Panc1 (cell line): ENCODE results near the gene MASP2. TPM values are rescaled to one million over a fixed set of nuclear protein-coding genes. Genes with fewer than 3 reads are reported as not detected.

ENCODE experiments used
- ATAC-seq: fragments of 200-7000 bp; cut with Tn5 transposase; 2 replicates; pipeline ENCODE4 v1.9.1; 2020; ENCODE audit warnings: mild to moderate bottlenecking, moderate library complexity
- BruUV-seq: library from RNA; stranded (reverse); fragments of 400-500 nt; replicated peaks from 2 replicates; lab custom pipeline; 2021; lab: Mats Ljungman, UMichigan
- CTCF ChIA-PET: fragments of 300-600 bp; sonication (Branson Sonifier 250); formaldehyde crosslinking; loops from one replicate; lab custom pipeline; 2022; ENCODE audit warnings: antibody characterized with exemption; lab: Charles Lee
- POLR2A ChIA-PET: fragments of 300-600 bp; sonication (Branson Sonifier 250); formaldehyde crosslinking; loops from one replicate; lab custom pipeline; 2022; ENCODE audit warnings: antibody characterized with exemption; lab: Charles Lee
- DNase-seq: peaks from one replicate; pipeline ENCODE4 v3.0.0-alpha.2; 2010; ENCODE audit warnings: low read depth, low spot score
- H3K27ac ChIP-seq: 2 replicates; pipeline ENCODE4 v1.5.1; 2011; ENCODE audit warnings: mild to moderate bottlenecking, low read length, inconsistent platforms
- H3K27me3 ChIP-seq: fragments of 200-500 bp; sonication (Bioruptor generic); 2 replicates; pipeline ENCODE4 v1.6.0; 2014; ENCODE audit warnings: low read length, inconsistent platforms; ENCODE audit not compliant: control insufficient read depth, insufficient read depth
- H3K36me3 ChIP-seq: fragments of 200-500 bp; sonication (Bioruptor generic); 2 replicates; pipeline ENCODE4 v1.5.1; 2014; ENCODE audit warnings: inconsistent platforms, mild to moderate bottlenecking, low read length, moderate library complexity; ENCODE audit not compliant: control insufficient read depth, insufficient read depth
- H3K4me1 ChIP-seq: 2 replicates; pipeline ENCODE4 v1.5.1; 2011; ENCODE audit warnings: inconsistent platforms, mild to moderate bottlenecking, low read length, moderate library complexity; ENCODE audit not compliant: control insufficient read depth, insufficient read depth
- H3K4me3 ChIP-seq, 2 experiments: 2 replicates each; pipeline ENCODE4 v1.5.1; 2011 to 2012; ENCODE audit warnings: low read depth in 2 of 2, low read length in 2 of 2, mild to moderate bottlenecking in 2 of 2, inconsistent platforms in 1 of 2, moderate library complexity in 1 of 2
- H3K9me3 ChIP-seq: fragments of 200-500 bp; sonication (Bioruptor generic); 2 replicates; pipeline ENCODE4 v1.5.1; 2014; ENCODE audit warnings: low read depth, mild to moderate bottlenecking, inconsistent platforms, low read length, moderate library complexity; ENCODE audit not compliant: control insufficient read depth, insufficient read depth
- CTCF ChIP-seq: fragments of 450-650 bp; IDR thresholded peaks from 2 replicates; pipeline ENCODE4 v1.5.1; 2017; ENCODE audit warnings: mild to moderate bottlenecking
- POLR2AphosphoS5 ChIP-seq: IDR thresholded peaks from 2 replicates; pipeline ENCODE4 v1.6.1; 2012; ENCODE audit warnings: mild to moderate bottlenecking, low read depth, low read length, moderate library complexity
- REST ChIP-seq, 2 experiments: IDR thresholded peaks; 2 replicates each; pipeline ENCODE4 v1.6.1; 2011 to 2012; ENCODE audit warnings: low read depth in 2 of 2, control low read depth in 1 of 2, low read length in 1 of 2, mild to moderate bottlenecking in 1 of 2, moderate library complexity in 1 of 2; ENCODE audit not compliant: insufficient read depth in 1 of 2
- SIN3A ChIP-seq: IDR thresholded peaks from 2 replicates; pipeline ENCODE4 v1.6.1; 2012; ENCODE audit warnings: low read depth, mild to moderate bottlenecking, low read length, moderate library complexity, borderline replicate concordance; ENCODE audit not compliant: insufficient read depth
- TCF7L2 ChIP-seq: IDR thresholded peaks from 2 replicates; pipeline ENCODE4 v1.6.1; 2011; ENCODE audit warnings: mild to moderate bottlenecking, low read depth, low read length, inconsistent platforms
- in situ Hi-C: cut with HindIII; loops from 2 replicates; pipeline ENCODE4 v1.10.0; 2016; ENCODE audit warnings: low sequenced_read_pairs, low pct_unique_long_range_greater_than_20kb
- intact Hi-C: fragments of 100-400 bp; cut with micrococcal nuclease; formaldehyde crosslinking; loops from one replicate; pipeline ENCODE4 v1.10.0; 2022; ENCODE audit not compliant: unreplicated experiment
- total RNA-seq: library from RNA; stranded (reverse); gene quantifications from one replicate; pipeline ENCODE4 v1.2.1, GENCODE V29; 2021; ENCODE audit not compliant: unreplicated experiment

Gene MASP2
- total RNA-seq, 1 experiment from 2014 or later = 0.41 TPM

- Histone ChIP-seq H3K27ac (no peak overlapping the region), H3K4me1 (peaks cover 21% of the 10 kb centered on the region), H3K9me3 (no peaks in the 10 kb centered on the region), H3K36me3 (peaks cover 5% of the 10 kb centered on the region), H3K27me3 (no peaks in the 10 kb centered on the region), H3K4me3 (no peak overlapping the region)
- in situ Hi-C loops (no loop called here), intact Hi-C loops (no loop called here)
- DNase-seq (no peak), ATAC-seq (no peak)
- no peak for TF ChIP-seq CTCF
- ChIA-PET CTCF (no interaction called here), POLR2A (interaction anchor here (0.7 kb wide), 1 partner anchor 562 kb away, joined by 6 read pairs; no protein-coding TSS in a partner anchor)
- BruUV-seq = no TSS peak
These were observed 9.5 kb upstream of the MASP2 start for GRCh38 chr1:11056504-11056903.

- intact Hi-C loops = no loop called here
- no peaks in the 10 kb centered on the region for H3K27me3 ChIP-seq
- in situ Hi-C loops = no loop called here
- POLR2A ChIA-PET = interaction anchor here (0.6 to 0.7 kb wide), 2 partner anchors 561 to 1046 kb away, joined by 6 to 7 read pairs; no protein-coding TSS in a partner anchor
- H3K4me1 ChIP-seq = peaks cover 15% of the 10 kb centered on the region
- H3K4me3 ChIP-seq = no peak overlapping the region
- H3K9me3 ChIP-seq = no peaks in the 10 kb centered on the region
- peaks cover 5% of the 10 kb centered on the region for H3K36me3 ChIP-seq
- no peak overlapping the region for H3K27ac ChIP-seq
- DNase-seq (no peak), ATAC-seq (no peak)
- CTCF ChIA-PET = no interaction called here
- TF ChIP-seq SIN3A = no peak
- no peak for TF ChIP-seq REST (IDR thresholded peaks at IDR 0.05; ENCODE audit: insufficient read depth in 1 of 2, low read depth in 2 of 2, low read length in 1 of 2)
- no peak for TF ChIP-seq CTCF
- TF ChIP-seq POLR2AphosphoS5 = no peak
- TF ChIP-seq TCF7L2 = no peak
- BruUV-seq = no TSS peak
These were observed 8.6 kb upstream of the MASP2 start for GRCh38 chr1:11055676-11056075.
